ENCODE results near the gene PDE8A. TPM values are rescaled to one million over a fixed set of nuclear protein-coding genes. Genes with fewer than 3 reads are reported as not detected.

The PDE8A gene
- total and polyA plus RNA-seq, 2 donors (not counting 3 experiments of a cell fraction or from before 2014, with no cell fraction given) = 21.3 to 45.7 TPM

GRCh38 chr15:84973492-84974460, 7.9 kb upstream of the PDE8A start:
- no peak overlapping the region for H3K27ac ChIP-seq (ENCODE audit: insufficient read depth, low read depth, low read length)
- intact Hi-C loops (cut with micrococcal nuclease) (no loop called here), dilution Hi-C loops (cut with MboI; ENCODE audit: extremely low pct_ligation_motif_present, low sequenced_read_pairs) (loop anchor here (25.0 kb wide), 1 partner anchor 136 kb away; no protein-coding TSS in a partner anchor)
- POLR2A ChIA-PET = no interaction called here
- no peak for TF ChIP-seq POLR2A (IDR thresholded peaks at IDR 0.05; ENCODE audit: low read depth, low read length)
- no peak for TF ChIP-seq EZH2 (IDR thresholded peaks at IDR 0.05; ENCODE audit: borderline replicate concordance, low read depth, low read length, severe bottlenecking)
- TF ChIP-seq, protein P1, sequence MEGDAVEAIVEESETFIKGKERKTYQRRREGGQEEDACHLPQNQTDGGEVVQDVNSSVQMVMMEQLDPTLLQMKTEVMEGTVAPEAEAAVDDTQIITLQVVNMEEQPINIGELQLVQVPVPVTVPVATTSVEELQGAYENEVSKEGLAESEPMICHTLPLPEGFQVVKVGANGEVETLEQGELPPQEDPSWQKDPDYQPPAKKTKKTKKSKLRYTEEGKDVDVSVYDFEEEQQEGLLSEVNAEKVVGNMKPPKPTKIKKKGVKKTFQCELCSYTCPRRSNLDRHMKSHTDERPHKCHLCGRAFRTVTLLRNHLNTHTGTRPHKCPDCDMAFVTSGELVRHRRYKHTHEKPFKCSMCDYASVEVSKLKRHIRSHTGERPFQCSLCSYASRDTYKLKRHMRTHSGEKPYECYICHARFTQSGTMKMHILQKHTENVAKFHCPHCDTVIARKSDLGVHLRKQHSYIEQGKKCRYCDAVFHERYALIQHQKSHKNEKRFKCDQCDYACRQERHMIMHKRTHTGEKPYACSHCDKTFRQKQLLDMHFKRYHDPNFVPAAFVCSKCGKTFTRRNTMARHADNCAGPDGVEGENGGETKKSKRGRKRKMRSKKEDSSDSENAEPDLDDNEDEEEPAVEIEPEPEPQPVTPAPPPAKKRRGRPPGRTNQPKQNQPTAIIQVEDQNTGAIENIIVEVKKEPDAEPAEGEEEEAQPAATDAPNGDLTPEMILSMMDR (IDR thresholded peaks at IDR 0.05; ENCODE audit: extremely low read depth in 1 of 2, insufficient read depth in 1 of 2, low read depth in 1 of 2, low read length in 2 of 2) = no peak
- TF ChIP-seq FOS (IDR thresholded peaks at IDR 0.05; ENCODE audit: borderline replicate concordance, insufficient read depth, low read length) = no peak
- H3K27me3 ChIP-seq (ENCODE audit: control insufficient read depth in 2 of 2, insufficient read depth in 2 of 2, low read length in 2 of 2) = peaks cover 0 to 5% of the 10 kb centered on the region in 2 experiments
- no peaks in the 10 kb centered on the region for H3K9me1 ChIP-seq (replicated peaks; ENCODE audit: control insufficient read depth, extremely low read depth, insufficient read depth, low read length)
- CTCF ChIA-PET = interaction anchor here (0.6 to 2.3 kb wide), 3 partner anchors 14 to 43 kb away, joined by 3 to 6 read pairs (median 3); no protein-coding TSS in a partner anchor
- H3K79me2 ChIP-seq (ENCODE audit: control insufficient read depth, insufficient read depth, low read length) = no peaks in the 10 kb centered on the region
- no peak overlapping the region for H3K9ac ChIP-seq (replicated peaks; ENCODE audit: extremely low read depth, insufficient read depth, low read length)
- H3K4me3 ChIP-seq (replicated peaks in 1 of 3; ENCODE audit: insufficient read depth in 1 of 3, low read depth in 1 of 3, low read length in 3 of 3) = no peak overlapping the region
- BruUV-seq (replicated peaks) = no TSS peak
- H2AFZ ChIP-seq (ENCODE audit: low read depth, low read length) = no peak overlapping the region
- H3K36me3 ChIP-seq (ENCODE audit: control insufficient read depth in 2 of 2, extremely low read depth in 1 of 2, insufficient read depth in 2 of 2, low read length in 2 of 2) = no peaks in the 10 kb centered on the region
- H3K4me2 ChIP-seq (ENCODE audit: insufficient read depth, low read length) = no peak overlapping the region
- H3K9me3 ChIP-seq (replicated peaks; ENCODE audit: control insufficient read depth, insufficient read depth, low read length) = no peaks in the 10 kb centered on the region
- DNase-seq (ENCODE audit: low read depth, low spot score) (no peak), FAIRE-seq (no peak)
- H4K20me1 ChIP-seq (replicated peaks; ENCODE audit: control insufficient read depth, extremely low read depth, insufficient read depth, low read length) = no peaks in the 10 kb centered on the region
- no peaks in the 10 kb centered on the region for H3K4me1 ChIP-seq (ENCODE audit: control insufficient read depth, extremely low read depth, insufficient read depth, low read length)
